Sigmoid colon (tissue), 7 donors: Measurements from ENCODE around the gene KIF3B. TPM values are rescaled to one million over a fixed set of nuclear protein-coding genes. Genes with fewer than 3 reads are reported as not detected.

ENCODE experiments used
- DNase-seq: peaks from one replicate; pipeline ENCODE4 v3.0.0-alpha.2; 2019
- H3K27ac ChIP-seq, 4 donors: fragments of 200-600 bp; sonication (generic); one replicate each; pipeline ENCODE4 v1.5.1; 2016 to 2019; ENCODE audit warnings: mild to moderate bottlenecking in 1 of 4
- H3K27me3 ChIP-seq, 3 donors: fragments of 200-600 bp; sonication (generic); one replicate each; pipeline ENCODE4 v1.5.1; 2019; ENCODE audit warnings: mild to moderate bottlenecking in 1 of 3
- H3K36me3 ChIP-seq, 4 donors: fragments of 200-600 bp; sonication (generic); one replicate each; pipeline ENCODE4 v1.5.1; 2016 to 2019
- H3K4me1 ChIP-seq, 4 donors: fragments of 200-600 bp; sonication (generic); one replicate each; pipeline ENCODE4 v1.5.1; 2017 to 2019
- H3K4me3 ChIP-seq, 4 donors: fragments of 200-600 bp; sonication (generic); one replicate each; pipeline ENCODE4 v1.5.1; 2017 to 2019; ENCODE audit warnings: mild to moderate bottlenecking in 2 of 4, moderate library complexity in 1 of 4
- H3K9me3 ChIP-seq, 4 donors: fragments of 200-600 bp in 3 of 4; sonication (generic) in 3 of 4; one replicate each; pipeline versions ENCODE4 v1.5.1 to v1.6.1; 2013 to 2019
- EP300 ChIP-seq, 4 donors: sonication (generic); formaldehyde crosslinking; IDR thresholded peaks; one replicate each; pipeline ENCODE4 v1.6.1; 2017; ENCODE audit warnings: antibody characterized with exemption in 4 of 4
- POLR2A ChIP-seq, 2 donors: fragments of 450-650 bp; IDR thresholded peaks; one replicate each; pipeline ENCODE4 v1.6.1; 2016; ENCODE audit warnings: antibody characterized with exemption in 2 of 2, mild to moderate bottlenecking in 2 of 2, moderate library complexity in 2 of 2
- POLR2AphosphoS5 ChIP-seq, 4 donors: sonication (generic); formaldehyde crosslinking; IDR thresholded peaks; one replicate each; pipeline ENCODE4 v1.6.1; 2017; ENCODE audit warnings: antibody characterized with exemption in 4 of 4
- WGBS, 2 donors: extraction: QIAGEN DNeasy Blood & Tissue Kit; methylation state at CpG; one replicate each; pipeline ENCODE4 v1.1.7; 2013; 5-methylcytosine and 5-hydroxymethylcytosine counted together
- intact Hi-C: fragments of 100-400 bp; cut with DNase I; formaldehyde crosslinking; loops from one replicate; pipeline ENCODE4 v1.15.1; 2023
- polyA plus RNA-seq, 3 donors: library from polyadenylated mRNA; stranded (reverse); fragments of 200-250 nt; gene quantifications; one replicate each; pipeline ENCODE4 v1.2.3, GENCODE V29; 2013
- total RNA-seq, 4 donors: library from RNA; depleted of rRNA; stranded (reverse); fragments of >200 nt; gene quantifications; one replicate each; pipeline ENCODE4 v1.1.0, GENCODE V29; 2016
- TF ChIP-seq, protein P1 (sequence below), 4 experiments: fragments of 450-650 bp in 3 of 4; fragments of 200-600 bp in 1 of 4; IDR thresholded peaks; one replicate each; pipeline ENCODE4 v1.5.1; 2016 to 2019; ENCODE audit warnings: antibody characterized with exemption in 4 of 4, mild to moderate bottlenecking in 3 of 4, moderate library complexity in 2 of 4
- donor health status: healthy with polysubstance abuse.
- donor health status: Bipolar disorder and iron deficiency.
- donor health status: healthy.

KIF3B gene
- total and polyA plus RNA-seq, 7 donors: 16.1 to 45.8 (median 25.8) TPM

DNA sequence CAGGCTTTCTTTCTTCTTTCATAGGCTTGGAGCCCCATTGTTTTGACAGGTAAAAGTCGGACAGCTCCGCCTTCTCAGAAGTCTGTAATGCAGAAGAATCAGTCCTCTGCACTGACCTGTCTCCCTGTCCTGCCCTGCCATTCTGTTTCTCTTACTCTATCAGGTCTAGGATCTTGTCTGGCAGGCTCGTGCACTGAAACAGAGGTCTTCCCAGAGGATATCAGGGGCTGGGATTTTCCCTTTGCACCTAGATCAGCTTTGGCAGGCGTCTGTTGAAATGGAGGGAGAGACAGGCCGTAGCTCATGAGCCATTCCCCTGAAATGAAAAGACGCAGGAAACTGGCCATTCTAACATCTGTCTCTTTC, 25.0 kb downstream of the KIF3B start:
- 83 to 86% methylated on average over 6 of the region's 6 CpGs for WGBS, 2 donors

DNA sequence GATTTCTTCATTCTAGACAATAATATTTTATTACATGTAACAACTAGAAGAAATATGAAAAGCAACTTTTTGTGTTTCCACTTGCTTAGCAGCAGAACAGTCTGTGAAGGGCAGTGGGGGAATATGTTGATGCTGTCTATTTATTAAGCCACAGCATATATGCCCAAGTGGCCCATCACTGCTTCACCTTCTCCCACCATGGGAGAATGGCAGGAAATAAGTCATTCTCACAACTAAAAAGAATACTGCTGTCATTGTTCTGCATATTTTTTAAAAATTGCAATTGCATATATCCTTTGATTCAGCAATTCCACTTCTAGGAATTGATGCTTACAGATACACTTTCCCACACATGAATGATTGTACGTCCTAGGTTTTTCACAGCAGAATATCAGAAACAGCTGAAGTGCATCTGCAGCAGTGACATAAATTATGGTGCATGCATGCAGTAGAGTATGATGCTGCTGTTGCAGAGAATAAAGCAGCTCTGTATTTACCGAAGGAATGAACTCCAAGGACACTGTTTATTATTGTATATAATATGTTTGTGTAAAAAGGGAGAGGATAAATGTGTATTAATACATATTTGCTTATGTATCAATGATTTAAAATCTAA, 26.8 kb downstream of the KIF3B start:
- H3K4me1 ChIP-seq: no peaks in the 10 kb centered on the region
- H3K36me3 ChIP-seq: peaks cover 0 to under 1% (median 0%) of the 10 kb centered on the region in 4 donors
- no peak overlapping the region for H3K4me3 ChIP-seq
- no peak overlapping the region for H3K27ac ChIP-seq
- H3K9me3 ChIP-seq: no peaks in the 10 kb centered on the region
- intact Hi-C loops: no loop called here
- no peak for DNase-seq
- WGBS, 2 donors: 60 to 71% methylated on average over 2 of the region's 2 CpGs
- no peak for TF ChIP-seq EP300 (IDR thresholded peaks at IDR 0.05)
- TF ChIP-seq, protein P1, sequence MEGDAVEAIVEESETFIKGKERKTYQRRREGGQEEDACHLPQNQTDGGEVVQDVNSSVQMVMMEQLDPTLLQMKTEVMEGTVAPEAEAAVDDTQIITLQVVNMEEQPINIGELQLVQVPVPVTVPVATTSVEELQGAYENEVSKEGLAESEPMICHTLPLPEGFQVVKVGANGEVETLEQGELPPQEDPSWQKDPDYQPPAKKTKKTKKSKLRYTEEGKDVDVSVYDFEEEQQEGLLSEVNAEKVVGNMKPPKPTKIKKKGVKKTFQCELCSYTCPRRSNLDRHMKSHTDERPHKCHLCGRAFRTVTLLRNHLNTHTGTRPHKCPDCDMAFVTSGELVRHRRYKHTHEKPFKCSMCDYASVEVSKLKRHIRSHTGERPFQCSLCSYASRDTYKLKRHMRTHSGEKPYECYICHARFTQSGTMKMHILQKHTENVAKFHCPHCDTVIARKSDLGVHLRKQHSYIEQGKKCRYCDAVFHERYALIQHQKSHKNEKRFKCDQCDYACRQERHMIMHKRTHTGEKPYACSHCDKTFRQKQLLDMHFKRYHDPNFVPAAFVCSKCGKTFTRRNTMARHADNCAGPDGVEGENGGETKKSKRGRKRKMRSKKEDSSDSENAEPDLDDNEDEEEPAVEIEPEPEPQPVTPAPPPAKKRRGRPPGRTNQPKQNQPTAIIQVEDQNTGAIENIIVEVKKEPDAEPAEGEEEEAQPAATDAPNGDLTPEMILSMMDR (IDR thresholded peaks at IDR 0.05): no peak
- TF ChIP-seq POLR2A (IDR thresholded peaks at IDR 0.05): no peak
- TF ChIP-seq POLR2AphosphoS5 (IDR thresholded peaks at IDR 0.05): no peak
- H3K27me3 ChIP-seq: no peaks in the 10 kb centered on the region

More for the DNA sequence above, 25.0 kb downstream of the KIF3B start:
- Histone ChIP-seq H3K4me3 (no peak overlapping the region), H3K9me3 (no peaks in the 10 kb centered on the region), H3K27ac (no peak overlapping the region), H3K4me1 (no peaks in the 10 kb centered on the region), H3K27me3 (no peaks in the 10 kb centered on the region), H3K36me3 (no peaks in the 10 kb centered on the region)
- no peak for DNase-seq
- intact Hi-C loops: no loop called here
- TF ChIP-seq POLR2A (IDR thresholded peaks at IDR 0.05) (no peak), POLR2AphosphoS5 (IDR thresholded peaks at IDR 0.05) (no peak), EP300 (IDR thresholded peaks at IDR 0.05) (no peak)
- TF ChIP-seq, protein P1 (IDR thresholded peaks at IDR 0.05): no peak

DNA sequence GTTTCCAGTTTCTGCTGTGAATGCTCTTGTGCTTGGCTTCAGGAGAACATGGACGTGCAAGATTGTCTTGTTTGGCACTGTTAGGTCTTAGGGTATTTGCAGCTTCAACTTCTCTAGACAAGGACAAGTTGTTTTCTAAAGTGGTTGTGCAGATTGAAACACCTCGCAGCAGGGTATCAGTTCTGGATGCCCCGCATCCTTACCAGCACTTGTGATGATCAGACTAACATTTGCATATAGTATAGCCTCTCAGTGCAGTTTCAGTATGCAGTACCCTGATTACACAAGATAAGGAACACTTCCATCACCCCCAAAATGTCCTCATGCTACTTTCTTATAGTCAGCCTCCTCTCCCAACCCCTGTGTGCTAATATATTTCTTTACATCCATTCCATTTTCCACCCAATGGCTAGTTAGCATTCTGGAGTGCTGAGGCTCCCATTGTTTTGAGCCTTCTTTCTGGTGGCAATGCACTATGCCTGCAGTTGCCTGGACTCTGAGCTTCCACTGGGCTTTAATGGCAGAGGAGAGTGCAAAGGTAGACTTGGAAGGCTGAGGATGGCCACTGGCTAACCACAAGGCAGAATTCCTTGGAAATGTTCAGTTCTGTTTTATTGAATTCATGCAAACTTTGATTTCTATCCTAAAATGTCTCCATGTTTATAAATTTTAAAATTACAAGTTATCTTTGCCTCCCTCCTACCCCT, 35.4 kb downstream of the KIF3B start:
- Histone ChIP-seq H3K9me3 (no peaks in the 10 kb centered on the region), H3K4me1 (no peaks in the 10 kb centered on the region), H3K27ac (no peak overlapping the region), H3K4me3 (no peak overlapping the region), H3K27me3 (no peaks in the 10 kb centered on the region), H3K36me3 (peaks cover 0 to 65% (median 16%) of the 10 kb centered on the region in 4 donors)
- DNase-seq: no peak
- TF ChIP-seq POLR2AphosphoS5 (IDR thresholded peaks at IDR 0.05): no peak
- no peak for TF ChIP-seq POLR2A (IDR thresholded peaks at IDR 0.05)
- TF ChIP-seq EP300 (IDR thresholded peaks at IDR 0.05): no peak
- TF ChIP-seq, protein P1 (IDR thresholded peaks at IDR 0.05): no peak
- intact Hi-C loops: no loop called here
- 61 to 62% methylated on average over 3 of the region's 3 CpGs for WGBS, 2 donors

DNA sequence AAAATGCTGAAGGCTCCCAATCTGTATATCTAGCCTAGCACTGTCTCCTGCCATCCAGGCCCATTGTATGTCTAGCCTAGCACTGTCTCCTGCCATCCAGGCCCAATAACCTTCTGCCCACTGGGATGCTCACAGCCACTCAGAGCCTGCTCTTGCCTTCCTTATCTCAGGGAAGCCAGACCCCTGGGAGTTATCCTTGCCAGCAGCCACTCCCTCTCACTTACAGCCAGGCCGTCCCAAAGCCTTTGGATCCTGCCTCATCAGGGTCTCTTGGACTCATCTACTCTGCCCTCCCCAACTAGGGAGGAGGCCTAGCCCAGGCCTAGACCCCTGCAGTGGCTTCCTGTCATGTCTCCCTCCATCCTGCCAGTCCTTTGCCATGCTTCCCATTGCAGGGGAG, 37.3 kb downstream of the KIF3B start:
- Histone ChIP-seq H3K27ac (no peak overlapping the region), H3K9me3 (no peaks in the 10 kb centered on the region), H3K4me3 (no peak overlapping the region), H3K36me3 (peaks cover 0 to 73% (median 17%) of the 10 kb centered on the region in 4 donors), H3K27me3 (no peaks in the 10 kb centered on the region), H3K4me1 (no peaks in the 10 kb centered on the region)
- 91 to 97% methylated on average over 1 of the region's 1 CpG for WGBS, 2 donors
- TF ChIP-seq, protein P1 (IDR thresholded peaks at IDR 0.05): no peak
- TF ChIP-seq EP300 (IDR thresholded peaks at IDR 0.05) (no peak), POLR2AphosphoS5 (IDR thresholded peaks at IDR 0.05) (no peak), POLR2A (IDR thresholded peaks at IDR 0.05) (no peak)
- no peak for DNase-seq
- intact Hi-C loops: no loop called here
